ENCODE results near the gene FAM149B1. TPM values are rescaled to one million over a fixed set of nuclear protein-coding genes. Genes with fewer than 3 reads are reported as not detected.

FAM149B1 gene
- total and polyA plus RNA-seq, 10 of the 15 experiments (the other 5 are each of a cell fraction or from before 2014, with no cell fraction given) = 6.6 to 20.9 (median 11.2) TPM

DNA sequence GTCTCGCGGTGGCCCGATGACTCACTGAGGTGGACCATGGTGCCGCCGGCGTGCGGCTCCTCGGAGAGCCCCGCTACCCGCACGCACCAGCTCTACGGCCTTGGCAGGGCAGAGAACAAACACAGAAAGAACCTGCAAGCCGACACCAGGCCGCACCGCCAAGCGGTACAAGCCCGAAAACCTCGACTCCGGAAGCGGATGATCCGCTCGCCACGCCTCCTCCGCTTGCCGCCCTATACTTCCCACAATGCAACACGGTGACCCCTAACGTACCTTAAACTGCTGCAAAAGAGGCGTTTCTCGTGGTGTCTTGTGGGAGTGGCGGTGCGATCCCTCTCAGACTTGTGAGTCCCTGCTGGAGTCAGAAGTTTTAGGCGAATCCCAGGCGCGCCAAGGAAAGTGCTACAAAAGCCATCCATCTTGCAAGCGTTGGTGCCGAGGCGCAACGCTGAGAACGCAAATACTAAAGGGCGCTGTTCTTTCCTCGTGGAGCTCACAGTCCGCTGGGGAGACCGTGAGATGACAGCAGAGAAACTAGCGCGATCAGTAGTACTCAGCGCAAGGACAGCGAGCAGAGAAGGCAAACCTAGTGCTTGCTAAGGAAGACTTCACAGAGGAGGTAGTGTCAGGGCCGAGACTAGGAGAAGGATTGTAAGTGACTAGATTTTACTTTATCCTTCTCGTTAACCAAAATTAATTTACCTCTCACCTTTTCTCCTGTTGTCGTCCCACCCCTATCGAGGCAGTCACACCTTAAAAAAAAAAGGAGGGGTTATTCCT, 84.7 kb downstream of the FAM149B1 start, which contains the start of gene MRPS16 (continued):
- TF ChIP-seq REST (IDR thresholded peaks at IDR 0.05; ENCODE audit: low read depth, low read length) (peak; percentile 39; the same call in 1 of the 2 replicates), NRF1 (conservative IDR thresholded peaks at IDR 0.05; ENCODE audit: low read depth, low read length) (no peak), SMAD1 (IDR thresholded peaks at IDR 0.05; ENCODE audit: low read depth, partially characterized antibody) (peak; percentile 22), TBL1XR1 (IDR thresholded peaks at IDR 0.05; ENCODE audit: low read depth, low read length) (peak; percentile 76; the same call in 1 of the 2 replicates), YBX1 (IDR thresholded peaks at IDR 0.05) (no peak), ZNF592 (IDR thresholded peaks at IDR 0.05) (no peak), TARDBP (IDR thresholded peaks at IDR 0.05; ENCODE audit: borderline replicate concordance) (no peak), SIN3A (IDR thresholded peaks at IDR 0.05; ENCODE audit: low read depth, low read length) (peak; percentile 95; the same call in 1 of the 2 replicates), SMC3 (IDR thresholded peaks at IDR 0.05; ENCODE audit: borderline replicate concordance, low read length) (no peak), RFX5 (IDR thresholded peaks at IDR 0.05; ENCODE audit: low read depth, low read length) (no peak), CBX3 (IDR thresholded peaks at IDR 0.05; ENCODE audit: borderline replicate concordance, low read depth) (no peak), ZNF384 (IDR thresholded peaks at IDR 0.05; ENCODE audit: borderline replicate concordance, low read depth, low read length) (no peak)
- TF ChIP-seq, protein P1, sequence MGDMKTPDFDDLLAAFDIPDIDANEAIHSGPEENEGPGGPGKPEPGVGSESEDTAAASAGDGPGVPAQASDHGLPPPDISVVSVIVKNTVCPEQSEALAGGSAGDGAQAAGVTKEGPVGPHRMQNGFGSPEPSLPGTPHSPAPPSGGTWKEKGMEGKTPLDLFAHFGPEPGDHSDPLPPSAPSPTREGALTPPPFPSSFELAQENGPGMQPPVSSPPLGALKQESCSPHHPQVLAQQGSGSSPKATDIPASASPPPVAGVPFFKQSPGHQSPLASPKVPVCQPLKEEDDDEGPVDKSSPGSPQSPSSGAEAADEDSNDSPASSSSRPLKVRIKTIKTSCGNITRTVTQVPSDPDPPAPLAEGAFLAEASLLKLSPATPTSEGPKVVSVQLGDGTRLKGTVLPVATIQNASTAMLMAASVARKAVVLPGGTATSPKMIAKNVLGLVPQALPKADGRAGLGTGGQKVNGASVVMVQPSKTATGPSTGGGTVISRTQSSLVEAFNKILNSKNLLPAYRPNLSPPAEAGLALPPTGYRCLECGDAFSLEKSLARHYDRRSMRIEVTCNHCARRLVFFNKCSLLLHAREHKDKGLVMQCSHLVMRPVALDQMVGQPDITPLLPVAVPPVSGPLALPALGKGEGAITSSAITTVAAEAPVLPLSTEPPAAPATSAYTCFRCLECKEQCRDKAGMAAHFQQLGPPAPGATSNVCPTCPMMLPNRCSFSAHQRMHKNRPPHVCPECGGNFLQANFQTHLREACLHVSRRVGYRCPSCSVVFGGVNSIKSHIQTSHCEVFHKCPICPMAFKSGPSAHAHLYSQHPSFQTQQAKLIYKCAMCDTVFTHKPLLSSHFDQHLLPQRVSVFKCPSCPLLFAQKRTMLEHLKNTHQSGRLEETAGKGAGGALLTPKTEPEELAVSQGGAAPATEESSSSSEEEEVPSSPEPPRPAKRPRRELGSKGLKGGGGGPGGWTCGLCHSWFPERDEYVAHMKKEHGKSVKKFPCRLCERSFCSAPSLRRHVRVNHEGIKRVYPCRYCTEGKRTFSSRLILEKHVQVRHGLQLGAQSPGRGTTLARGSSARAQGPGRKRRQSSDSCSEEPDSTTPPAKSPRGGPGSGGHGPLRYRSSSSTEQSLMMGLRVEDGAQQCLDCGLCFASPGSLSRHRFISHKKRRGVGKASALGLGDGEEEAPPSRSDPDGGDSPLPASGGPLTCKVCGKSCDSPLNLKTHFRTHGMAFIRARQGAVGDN (IDR thresholded peaks at IDR 0.05) = 0 out of 2 replicates have a peak, but pooled peaks have one; percentile 22
- TF ChIP-seq, protein P2, sequence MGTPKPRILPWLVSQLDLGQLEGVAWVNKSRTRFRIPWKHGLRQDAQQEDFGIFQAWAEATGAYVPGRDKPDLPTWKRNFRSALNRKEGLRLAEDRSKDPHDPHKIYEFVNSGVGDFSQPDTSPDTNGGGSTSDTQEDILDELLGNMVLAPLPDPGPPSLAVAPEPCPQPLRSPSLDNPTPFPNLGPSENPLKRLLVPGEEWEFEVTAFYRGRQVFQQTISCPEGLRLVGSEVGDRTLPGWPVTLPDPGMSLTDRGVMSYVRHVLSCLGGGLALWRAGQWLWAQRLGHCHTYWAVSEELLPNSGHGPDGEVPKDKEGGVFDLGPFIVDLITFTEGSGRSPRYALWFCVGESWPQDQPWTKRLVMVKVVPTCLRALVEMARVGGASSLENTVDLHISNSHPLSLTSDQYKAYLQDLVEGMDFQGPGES (IDR thresholded peaks at IDR 0.05) = peak; percentile 44; the same call in 1 of the 2 replicates
- TF ChIP-seq, protein P3, sequence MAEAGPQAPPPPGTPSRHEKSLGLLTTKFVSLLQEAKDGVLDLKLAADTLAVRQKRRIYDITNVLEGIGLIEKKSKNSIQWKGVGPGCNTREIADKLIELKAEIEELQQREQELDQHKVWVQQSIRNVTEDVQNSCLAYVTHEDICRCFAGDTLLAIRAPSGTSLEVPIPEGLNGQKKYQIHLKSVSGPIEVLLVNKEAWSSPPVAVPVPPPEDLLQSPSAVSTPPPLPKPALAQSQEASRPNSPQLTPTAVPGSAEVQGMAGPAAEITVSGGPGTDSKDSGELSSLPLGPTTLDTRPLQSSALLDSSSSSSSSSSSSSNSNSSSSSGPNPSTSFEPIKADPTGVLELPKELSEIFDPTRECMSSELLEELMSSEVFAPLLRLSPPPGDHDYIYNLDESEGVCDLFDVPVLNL (IDR thresholded peaks at IDR 0.05; ENCODE audit: low read depth, low read length) = no peak
